ENCODE measurements around the gene MINDY3.

Gene MINDY3

DNA sequence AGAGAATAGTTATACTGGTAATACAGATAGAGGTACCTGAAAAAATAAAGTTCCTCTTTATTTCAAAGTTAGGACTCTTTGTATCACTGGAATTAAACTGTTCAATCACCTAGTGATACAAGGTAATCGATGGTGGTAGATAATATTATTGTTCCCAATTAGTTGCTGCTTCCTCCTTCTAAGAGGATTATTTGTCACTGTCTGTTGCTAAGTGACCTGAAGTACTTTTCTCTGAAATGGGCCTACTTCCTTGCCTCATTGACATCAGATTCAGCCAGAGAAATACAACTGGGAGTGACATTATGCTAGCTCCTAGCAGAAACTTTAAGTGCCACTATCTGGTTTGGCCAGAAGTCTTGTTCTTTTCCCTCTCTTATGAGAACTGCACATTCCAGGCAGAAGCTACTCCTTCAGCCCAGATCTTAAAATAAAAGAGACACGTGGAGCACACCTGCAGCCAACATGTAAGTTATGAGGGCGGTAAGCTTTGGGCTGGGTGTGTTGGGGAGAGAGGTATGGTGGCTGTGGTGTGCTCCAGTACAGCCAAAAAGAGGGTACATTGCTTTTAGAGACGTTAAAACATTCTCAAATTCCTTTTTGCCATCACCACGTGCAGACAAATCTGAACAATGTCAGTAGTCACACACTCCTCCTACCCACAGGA, 54.8 kb downstream of the MINDY3 start:
- no peak for DNase-seq (ENCODE audit: low read depth)

DNA sequence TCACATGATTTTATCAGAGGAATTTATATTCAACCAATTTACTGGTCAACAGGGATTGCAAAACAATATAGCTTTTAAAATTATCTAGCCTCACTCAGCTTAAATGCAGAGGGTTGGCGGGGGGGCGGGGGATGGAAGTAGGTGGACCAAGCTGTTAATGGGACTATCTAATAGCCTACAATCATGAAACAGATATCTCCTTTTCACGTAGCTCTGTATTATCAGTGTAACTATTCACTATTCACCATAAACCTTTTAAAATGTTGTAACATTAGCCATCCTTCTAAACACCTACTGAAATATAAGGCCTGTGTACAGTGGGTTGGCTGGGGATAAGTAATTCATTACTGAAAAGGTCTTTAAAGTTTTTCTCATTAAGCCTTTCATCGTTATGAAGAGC, 56.2 kb downstream of the MINDY3 start:
- no peak for DNase-seq (ENCODE audit: low read depth)

DNA sequence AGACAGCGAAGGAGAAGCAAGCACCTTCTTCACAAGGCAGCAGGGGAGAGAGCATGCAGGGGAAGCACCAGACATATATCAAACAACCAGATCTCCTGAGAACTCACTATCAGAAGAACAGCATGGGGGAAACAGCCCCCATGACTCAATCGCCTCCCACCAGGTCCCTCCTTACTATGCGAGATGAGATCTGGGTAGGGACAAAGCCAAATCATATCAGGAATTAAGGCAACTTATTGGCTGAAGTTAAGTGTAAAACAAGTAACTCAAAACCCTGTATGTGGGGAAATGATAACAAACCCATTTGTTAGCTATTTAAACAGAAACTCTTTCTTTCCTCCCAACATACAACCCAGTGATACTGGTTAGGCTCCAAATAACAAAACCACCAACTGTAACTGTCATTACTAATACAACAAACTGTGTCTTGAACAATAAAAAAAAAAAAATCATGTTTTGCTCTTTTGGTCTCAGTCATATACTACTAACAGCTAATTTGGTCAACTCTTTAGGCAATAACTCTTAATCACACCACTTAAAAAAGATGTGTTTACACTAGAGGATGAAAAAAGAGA, 57.8 kb downstream of the MINDY3 start:
- no peak for DNase-seq (ENCODE audit: low read depth)

DNA sequence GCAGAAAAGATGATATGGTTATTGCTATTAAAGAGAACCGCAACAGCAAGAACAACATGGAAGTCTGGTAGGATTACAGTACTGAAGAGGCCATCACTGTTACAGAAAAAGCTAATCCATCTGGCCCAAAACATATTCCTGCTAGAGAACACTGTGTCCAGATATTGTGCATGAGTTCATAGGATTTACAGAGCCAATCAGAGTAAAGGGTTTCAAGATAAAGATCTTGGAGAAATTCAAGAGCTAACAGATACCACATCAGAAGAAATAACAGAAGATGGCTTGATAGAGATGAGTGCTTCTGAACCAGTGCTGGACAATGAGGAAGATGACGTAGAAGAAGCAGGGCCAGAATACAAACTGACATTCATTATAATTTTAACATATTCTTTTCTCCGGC, 58.7 kb downstream of the MINDY3 start:
- DNase-seq (ENCODE audit: low read depth): no peak

DNA sequence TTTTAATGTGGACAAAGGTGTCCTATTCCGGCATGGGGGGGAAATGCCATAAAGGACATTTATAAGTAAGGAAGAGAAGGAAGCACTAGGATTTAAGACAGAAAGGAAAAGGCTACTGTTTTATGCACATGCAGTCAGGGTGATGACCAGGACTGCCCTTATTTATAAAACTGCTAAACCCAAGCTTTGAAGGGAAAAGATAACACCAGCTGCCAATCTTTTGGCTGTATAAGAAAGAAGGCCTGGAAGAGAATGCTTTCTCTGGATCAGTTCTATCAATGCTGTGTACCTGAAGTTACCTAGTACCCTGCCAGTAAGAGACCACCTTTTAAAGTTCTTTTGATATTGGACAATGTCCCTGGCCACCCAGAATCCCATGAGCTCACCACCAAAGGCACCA, 59.2 kb downstream of the MINDY3 start:
- DNase-seq (ENCODE audit: low read depth): no peak

DNA sequence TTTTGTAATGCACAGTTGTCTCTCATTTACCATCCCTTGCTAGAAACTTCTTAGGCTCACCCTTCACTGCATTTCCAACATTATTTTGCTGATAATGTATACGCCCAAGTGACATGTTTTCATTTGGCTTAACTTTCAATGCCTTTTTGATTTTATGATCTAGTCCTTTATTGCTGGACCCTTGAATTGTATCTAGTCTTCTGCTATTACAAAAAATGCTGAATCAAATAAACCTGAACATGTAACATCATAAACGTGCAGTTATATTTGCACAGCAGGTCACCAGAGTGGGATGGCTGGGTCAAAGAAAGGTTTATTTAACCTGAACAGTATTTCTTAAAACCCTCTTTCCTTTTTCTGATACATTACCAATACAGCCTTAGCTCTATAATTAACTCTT, 63.0 kb downstream of the MINDY3 start:
- DNase-seq (ENCODE audit: low read depth): no peak

DNA sequence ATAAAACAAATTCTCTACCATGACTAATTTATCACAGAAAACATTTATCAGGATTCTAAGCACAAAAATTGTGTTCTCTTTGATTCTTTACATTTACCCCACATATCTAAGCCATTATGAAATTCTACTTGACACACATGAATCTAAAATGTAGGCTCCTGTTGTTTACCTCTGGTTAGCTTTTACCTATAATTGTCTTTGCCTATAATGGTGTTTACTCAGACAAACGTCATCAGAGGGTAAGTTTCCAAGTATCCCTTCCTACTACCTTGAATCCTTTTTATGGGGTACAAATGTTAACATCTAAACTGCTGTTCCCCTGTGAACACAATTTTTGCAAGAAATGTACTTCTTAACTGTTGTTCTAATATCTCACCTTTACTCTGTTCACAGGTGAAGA, 63.5 kb downstream of the MINDY3 start:
- no peak for DNase-seq (ENCODE audit: low read depth)

DNA sequence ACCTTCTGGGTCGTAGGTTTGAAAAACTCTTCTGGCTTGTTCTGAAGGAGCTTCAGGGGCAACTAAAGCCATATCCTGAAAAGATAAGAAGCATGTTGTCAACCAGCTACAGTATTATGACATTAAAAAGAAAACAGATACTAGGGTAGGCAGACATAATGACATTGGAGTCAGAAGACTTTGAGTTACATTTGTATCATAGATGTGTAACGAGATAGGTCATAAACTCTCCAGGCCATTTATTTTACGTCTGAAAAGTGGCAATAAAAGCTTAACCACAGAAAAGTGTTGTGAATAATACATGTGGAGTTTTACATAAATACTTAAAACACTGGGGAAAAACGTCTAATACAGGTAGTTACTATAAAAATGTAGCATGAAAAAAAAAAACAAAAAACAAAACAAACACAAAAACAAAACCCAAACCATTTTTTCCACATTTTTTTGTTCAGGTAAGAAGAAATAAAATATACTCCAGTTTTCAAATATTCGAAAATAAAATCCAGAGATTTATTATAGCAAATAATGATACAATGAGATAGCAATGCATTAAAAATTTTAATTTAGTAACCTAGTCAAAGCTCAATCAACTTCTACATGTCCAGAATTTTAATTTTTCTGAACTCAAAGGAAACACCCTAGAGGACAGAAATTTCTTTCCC, 64.1 kb downstream of the MINDY3 start:
- no peak for DNase-seq (ENCODE audit: low read depth)

DNA sequence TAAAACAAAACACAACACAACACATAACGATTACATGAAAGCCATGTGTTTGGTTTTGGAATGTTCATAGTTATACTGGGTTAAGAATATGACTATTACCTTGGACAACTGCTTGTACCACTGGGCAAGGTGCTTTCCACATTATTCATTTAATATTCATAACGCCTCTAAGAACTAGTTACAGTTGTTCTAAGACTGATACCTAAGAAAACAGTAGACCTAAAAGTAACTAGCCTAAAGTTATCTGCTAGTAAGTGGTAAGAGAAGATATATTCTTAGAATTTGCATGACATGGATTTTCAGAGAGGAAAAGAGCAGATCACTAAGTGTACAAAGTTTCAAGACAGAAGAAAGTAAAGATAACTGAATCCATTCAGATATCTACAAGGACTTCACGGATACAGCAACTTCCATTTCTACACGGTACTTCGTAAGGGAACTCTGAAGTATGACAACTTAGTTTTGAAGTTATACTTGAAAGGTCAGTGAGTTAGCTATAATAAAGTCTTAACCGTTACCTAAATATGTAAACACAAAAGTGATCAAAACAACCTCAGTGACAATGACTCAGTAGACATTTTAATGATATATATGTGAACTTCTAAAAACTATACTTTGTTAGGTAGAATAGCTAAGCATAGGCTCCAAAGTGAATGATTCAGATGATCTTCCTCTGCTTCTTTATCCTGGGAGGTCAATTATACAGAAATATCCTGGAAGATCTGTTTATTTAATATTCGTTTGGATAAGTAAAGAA, 65.1 kb downstream of the MINDY3 start:
- DNase-seq (ENCODE audit: low read depth): no peak

DNA sequence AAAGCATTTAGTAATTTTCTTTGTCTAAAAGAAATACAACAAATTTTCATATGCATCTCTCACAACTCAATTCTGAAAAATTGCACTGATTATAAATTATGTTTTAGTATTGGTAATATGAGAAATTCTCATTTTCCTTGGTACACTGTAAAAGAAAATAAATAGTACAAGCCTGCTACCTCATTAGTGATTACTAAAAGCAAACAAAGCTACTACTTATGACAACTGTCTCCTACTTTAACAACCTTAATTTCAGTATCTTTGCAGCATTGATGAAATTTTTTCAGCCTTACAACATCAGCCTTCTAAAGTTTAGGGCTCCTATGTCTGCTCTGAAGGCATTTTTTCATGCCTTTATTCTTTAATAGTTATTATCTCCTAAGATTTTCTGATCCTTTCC, 65.7 kb downstream of the MINDY3 start:
- DNase-seq (ENCODE audit: low read depth): no peak

DNA sequence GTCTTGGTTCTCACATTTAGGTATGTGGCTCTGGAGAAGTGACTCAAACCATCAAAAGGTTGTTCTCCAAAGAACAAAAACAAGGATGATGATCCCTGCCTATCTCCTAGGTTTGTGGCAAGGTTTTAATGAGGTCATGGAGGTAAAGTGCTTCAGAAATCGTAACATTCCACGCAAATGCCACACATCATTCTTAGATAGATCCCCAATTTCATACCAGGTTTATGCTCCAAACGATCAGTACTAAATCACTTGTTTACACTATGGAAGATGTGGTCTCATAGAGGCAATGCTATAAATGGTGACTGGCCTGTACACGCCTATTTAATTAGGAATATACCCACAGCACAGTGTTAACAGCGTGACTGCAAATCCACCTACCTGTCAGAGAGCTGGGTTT, 66.6 kb downstream of the MINDY3 start:
- no peak for DNase-seq (ENCODE audit: low read depth)

DNA sequence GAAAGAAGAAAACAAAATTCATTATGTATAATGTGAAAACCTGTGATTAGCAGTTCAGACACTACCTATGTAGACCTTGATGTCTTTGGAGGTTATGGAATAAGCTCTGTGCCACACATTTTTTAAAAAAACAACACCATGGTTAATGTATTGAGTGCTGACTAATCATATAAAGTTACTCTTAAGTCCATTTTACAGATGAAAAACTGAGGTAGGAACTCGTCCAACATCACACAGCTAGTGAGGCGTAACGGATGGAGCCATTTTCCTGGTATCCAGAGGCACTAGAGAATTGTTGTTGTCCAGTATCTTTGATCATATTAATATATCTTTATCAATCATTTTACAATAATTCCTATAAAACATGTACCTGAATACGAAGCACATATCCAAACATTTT, 67.5 kb downstream of the MINDY3 start:
- no peak for DNase-seq (ENCODE audit: low read depth)

DNA sequence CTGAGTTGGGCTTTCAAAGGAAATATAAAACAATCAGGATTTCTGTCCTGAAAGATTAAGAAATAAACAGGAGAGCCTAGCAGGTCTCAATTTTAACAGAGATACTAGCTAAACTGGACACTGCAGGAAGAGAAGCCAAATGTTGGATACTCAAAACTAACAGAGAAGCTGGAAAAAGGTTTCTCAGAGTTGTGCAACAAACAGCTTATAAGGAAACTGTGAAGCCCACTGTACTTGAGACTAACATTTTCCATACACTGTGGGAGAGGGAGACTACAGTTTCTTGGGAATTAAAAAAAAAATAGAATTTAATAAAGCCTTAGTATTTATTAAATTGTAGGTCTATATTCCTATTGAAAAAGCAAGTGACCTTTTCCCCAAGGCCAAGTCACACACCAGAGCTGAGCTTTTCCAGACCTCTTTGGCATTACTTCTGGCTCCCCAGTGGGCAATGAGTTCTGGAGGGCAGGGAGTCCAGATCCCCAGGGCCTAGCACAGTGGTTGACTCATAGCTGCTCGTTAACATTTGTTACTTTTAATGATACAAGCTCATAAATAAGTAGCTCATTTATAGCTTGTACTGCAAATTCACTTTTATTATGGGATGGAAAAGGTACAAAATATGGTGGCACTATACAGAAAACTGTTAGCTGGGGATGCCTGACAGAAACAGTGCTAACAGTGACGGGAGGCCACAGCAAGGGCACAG, 68.3 kb downstream of the MINDY3 start:
- DNase-seq (ENCODE audit: low read depth): no peak

DNA sequence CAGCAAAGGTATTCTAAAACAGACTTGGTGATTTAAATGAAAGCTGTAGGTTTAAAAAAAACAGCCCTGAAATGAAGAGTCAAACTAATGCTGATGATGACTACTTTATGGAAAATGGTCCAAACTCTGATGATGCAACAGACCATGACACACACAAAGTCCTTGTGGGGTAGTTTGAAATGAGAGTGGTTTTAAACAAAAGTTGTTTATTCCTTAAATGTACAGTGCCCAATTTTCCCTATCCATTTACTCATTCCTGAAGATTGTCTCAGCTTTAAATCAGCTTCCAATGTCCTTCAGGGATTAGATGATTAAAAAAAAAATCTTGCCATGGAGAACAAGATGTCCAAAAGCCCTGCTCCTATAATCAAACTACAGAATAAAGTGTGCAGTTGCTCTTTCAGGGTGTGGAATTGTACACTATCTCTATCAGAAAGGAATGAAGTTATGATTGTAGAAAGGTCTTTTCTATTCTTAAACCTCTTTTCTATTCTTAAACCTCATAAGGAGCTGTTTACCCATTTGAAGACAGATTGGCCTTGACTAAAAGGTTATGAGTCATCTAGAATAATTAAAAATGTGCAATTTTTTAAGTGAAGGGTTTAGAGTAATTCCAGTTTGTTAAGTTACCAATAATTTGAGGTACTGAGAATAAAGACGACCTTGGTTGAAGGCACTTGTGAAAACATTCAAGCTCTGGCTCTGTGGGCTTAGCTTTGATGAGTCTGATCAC, 70.3 kb downstream of the MINDY3 start:
- DNase-seq (ENCODE audit: low read depth): no peak

DNA sequence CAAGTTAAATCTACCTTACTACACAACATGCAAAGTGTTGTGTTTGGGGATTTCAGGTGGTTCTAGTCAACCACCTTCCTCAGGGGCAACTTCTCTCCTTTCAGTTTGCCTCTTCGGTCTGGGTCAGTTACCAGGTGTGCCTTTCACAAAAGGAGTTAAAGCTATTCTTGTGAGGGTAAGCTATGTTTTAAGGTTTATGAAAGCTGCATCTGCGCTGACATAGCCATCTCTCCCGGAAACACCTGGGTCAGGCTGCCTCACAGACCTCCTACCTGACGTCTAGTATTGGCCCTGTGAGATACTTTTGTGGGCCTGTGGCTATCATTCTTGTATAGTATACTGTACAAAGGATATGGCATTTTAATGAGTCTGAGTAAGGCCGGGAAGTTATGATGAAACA, 72.9 kb downstream of the MINDY3 start:
- no peak for DNase-seq (ENCODE audit: low read depth)

DNA sequence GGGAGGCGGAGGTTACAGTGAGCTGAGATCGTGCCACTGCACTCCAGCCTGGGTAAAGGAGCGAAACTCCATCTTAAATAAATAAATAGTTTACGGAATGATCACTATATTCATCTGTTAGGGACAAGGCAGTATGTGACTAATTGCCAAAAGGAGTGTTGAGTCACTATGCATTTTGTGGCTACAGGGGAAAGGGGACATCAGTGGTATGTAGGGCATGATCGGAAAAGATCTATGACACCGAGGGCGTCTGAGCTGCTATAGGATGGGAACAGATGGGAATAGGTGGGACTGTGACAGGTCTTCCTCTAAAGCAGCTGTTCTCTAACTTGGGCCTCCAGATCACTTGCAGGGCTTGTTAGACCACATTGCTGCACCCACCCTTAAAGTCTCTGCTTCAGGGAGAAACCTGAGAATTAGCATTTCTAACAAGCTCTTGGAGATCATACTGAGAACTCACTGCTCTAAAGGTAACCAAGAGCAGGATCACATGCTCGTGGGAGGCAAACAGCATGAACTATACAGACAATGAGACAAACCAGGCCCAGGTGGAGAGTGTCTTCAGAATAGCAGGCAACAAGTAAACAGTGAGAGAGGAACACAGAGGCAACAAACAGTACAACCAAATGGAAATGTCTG, 75.5 kb downstream of the MINDY3 start:
- no peak for DNase-seq (ENCODE audit: low read depth)

DNA sequence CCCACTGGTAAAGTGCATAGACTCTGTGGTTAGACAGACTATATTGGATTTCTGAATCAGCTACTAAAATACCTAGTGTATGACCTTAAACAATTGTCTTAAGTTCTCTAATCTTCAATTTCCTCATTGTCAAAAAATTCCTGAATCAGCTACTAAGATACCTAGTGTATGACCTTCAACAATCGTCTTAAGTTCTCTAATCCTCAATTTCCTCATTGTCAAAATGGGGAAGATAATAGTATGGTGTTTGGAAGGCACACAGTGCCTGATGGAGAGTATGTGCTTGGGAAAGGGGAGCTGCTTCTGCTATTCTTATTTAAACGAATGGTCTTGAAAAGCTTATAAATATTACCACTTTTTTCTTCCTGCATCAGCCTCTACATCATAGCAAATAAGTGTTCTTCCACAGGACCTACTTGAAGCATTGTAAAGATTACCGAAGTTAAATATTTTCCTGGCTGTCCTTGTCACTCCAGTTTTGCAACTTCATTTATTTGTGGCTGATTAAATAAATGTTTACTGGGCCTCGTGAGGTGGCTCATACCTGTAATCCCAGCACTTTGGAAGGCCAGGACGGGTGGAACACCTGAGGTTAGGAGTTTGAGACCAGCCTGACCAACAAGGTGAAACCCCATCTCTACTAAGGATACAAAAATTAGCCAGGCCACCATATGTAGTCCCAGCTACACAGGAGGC, 76.2 kb downstream of the MINDY3 start:
- no peak for DNase-seq (ENCODE audit: low read depth)

DNA sequence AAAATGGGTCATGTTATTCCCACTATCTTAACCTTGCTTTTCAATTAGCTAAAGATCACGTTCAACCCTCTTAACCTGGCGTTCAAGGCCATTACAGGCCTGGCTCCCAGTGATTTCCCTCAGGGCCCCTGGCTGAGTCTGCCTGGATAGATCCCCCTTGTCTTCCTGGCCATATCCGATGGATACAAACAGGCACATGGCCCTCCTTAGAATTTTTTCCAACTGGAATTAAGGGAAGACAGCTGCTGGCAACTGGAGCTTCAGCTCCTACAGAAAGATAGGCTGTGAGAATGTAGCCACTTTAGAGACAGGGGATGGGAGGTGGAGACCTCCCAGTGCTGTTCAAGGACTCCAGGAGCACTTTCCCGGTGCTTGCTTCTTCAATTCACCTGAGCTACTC, 77.5 kb downstream of the MINDY3 start:
- no peak for DNase-seq (ENCODE audit: low read depth)

DNA sequence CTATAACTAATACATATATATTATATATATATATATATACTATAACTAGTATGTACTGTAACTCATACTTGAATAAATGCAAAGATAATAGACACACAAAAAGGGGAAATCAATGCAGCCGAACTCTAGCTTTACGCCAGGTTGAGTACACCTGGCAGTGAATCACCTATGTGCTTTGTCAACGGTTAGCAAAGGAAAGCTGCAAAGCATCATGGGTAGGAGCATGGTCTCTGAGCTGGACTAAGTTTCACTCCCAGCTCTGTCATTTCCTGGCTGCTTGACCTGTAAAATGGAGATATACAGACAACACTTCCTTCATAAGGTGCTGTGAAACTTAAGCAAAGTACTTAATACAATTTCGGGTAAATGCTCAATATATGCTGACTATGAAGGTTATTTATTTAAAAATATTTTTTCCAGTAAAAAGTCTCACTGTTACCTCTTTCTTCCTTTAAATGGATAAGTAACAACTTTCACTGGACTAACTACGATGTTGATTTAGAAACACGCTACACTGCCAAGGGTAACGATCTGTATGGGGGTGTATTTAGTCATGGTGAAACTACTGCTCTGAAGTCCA, 78.8 kb downstream of the MINDY3 start:
- no peak for DNase-seq (ENCODE audit: low read depth)
